ENCODE measurements around the gene PLXND1. TPM values are rescaled to one million over a fixed set of nuclear protein-coding genes. Genes with fewer than 3 reads are reported as not detected.
A peak's percentile ranks its signal among the peaks of the same experiment; 100 is the strongest.

Gene PLXND1
- total RNA-seq, 1 donor from 2014 or later: 1.7 TPM

DNA sequence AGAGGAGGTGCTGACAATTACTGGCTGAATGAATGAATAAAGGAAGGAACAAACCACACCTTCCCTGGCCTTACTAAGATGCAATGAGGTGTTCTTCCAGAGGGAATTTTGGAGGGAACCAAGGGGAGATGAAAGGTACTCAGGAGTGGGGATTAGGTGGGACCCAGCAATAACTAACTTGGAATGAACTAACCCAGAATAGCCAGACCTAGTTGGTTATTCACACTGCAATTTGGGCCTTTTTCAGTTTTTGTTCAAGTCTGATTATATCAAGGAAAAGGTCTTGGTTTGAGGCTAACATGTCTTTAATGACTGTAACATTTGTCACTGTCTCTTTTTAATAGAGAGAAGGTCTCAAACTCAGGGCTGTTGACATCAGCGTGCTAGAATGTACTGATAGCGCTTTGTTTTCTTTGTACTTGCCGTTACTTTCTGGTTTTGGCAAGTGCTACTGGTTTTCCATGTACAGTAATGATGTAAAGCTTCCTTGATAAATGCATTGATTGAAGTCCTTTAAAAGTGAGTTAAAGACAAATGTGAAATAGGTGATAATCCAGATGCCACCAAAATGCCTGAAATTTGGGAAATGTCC is 3.2 kb upstream of the PLXND1 start:
- H3K36me3 Mint-ChIP-seq (ENCODE audit: low read depth): peaks cover 1% of the 10 kb centered on the region
- intact Hi-C loops (cut with micrococcal nuclease): loop anchor here (5.0 kb wide), 1 partner anchor 167 kb away; the partner anchor contains the start of gene IFT122
- H3K4me1 Mint-ChIP-seq (ENCODE audit: low read depth): peaks cover 5% of the 10 kb centered on the region
- no peak overlapping the region for H3K27ac Mint-ChIP-seq
- DNase-seq (ENCODE audit: low spot score): no peak
- H3K9me3 Mint-ChIP-seq: no peaks in the 10 kb centered on the region
- no peak overlapping the region for H3K4me3 Mint-ChIP-seq
- peaks cover 36% of the 10 kb centered on the region for H3K27me3 Mint-ChIP-seq (ENCODE audit: insufficient read depth)

GRCh38 chr3:129608936-129609590 is 2.6 kb upstream of the PLXND1 start:
- H3K9me3 Mint-ChIP-seq: no peaks in the 10 kb centered on the region
- no peak for DNase-seq (ENCODE audit: low spot score)
- H3K36me3 Mint-ChIP-seq (ENCODE audit: low read depth): peaks cover 1% of the 10 kb centered on the region
- H3K27me3 Mint-ChIP-seq (ENCODE audit: insufficient read depth): peaks cover 42% of the 10 kb centered on the region
- intact Hi-C loops (cut with micrococcal nuclease): loop anchor here (5.0 kb wide), 1 partner anchor 167 kb away; the partner anchor contains the start of gene IFT122
- H3K4me1 Mint-ChIP-seq (ENCODE audit: low read depth): peaks cover 5% of the 10 kb centered on the region
- no peak overlapping the region for H3K4me3 Mint-ChIP-seq
- no peak overlapping the region for H3K27ac Mint-ChIP-seq

DNA sequence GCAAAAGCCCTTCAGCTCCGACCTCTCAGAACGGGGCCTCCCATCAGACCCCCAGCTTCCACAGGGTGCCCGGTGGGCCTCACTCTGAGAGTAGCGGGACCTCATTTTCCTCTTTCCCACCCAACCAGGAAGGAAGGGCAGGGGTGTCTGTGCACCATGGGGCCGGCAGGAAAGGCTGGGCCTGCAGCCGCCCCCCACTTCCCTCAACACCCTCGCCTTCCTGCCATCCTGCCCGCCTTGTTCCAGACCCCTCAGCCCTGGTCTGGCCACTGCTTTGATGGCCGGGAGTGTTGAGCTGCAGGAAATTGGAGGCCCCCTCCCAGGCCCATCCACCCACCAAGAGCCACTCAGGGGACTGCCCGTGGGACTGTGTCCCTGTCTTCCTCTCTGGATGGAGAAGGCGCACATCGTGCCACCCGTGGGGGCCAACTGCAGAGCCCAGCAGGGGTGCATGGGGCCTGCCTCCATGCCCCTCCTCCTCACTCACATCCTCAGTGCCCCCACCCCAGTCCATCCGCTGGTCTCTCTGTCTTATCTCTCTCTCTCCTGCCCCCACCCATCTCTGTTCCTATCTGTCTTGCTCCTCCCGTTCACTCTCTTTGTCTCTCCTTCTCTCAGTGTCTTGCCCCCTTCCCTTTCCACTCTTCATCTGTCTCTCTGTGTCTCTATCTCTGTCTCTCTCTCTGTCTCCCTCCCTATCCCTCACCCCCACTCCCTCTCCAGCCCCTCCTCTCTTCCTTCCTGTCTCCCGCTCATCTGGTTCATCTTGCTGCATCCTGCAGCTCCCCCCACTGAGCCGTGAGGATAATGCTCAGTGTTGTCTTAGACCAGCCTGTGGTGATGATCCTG is 1.8 kb upstream of the PLXND1 start:
- H3K4me3 Mint-ChIP-seq: peak overlapping the region; percentile 0
- peaks cover 5% of the 10 kb centered on the region for H3K4me1 Mint-ChIP-seq (ENCODE audit: low read depth)
- H3K27ac Mint-ChIP-seq: no peak overlapping the region
- H3K36me3 Mint-ChIP-seq (ENCODE audit: low read depth): peaks cover 1% of the 10 kb centered on the region
- H3K9me3 Mint-ChIP-seq: no peaks in the 10 kb centered on the region
- DNase-seq (ENCODE audit: low spot score): no peak
- intact Hi-C loops (cut with micrococcal nuclease): loop anchor here (5.0 kb wide), 1 partner anchor 166 kb away; the partner anchor contains the start of gene IFT122
- peaks cover 48% of the 10 kb centered on the region for H3K27me3 Mint-ChIP-seq (ENCODE audit: insufficient read depth)

DNA sequence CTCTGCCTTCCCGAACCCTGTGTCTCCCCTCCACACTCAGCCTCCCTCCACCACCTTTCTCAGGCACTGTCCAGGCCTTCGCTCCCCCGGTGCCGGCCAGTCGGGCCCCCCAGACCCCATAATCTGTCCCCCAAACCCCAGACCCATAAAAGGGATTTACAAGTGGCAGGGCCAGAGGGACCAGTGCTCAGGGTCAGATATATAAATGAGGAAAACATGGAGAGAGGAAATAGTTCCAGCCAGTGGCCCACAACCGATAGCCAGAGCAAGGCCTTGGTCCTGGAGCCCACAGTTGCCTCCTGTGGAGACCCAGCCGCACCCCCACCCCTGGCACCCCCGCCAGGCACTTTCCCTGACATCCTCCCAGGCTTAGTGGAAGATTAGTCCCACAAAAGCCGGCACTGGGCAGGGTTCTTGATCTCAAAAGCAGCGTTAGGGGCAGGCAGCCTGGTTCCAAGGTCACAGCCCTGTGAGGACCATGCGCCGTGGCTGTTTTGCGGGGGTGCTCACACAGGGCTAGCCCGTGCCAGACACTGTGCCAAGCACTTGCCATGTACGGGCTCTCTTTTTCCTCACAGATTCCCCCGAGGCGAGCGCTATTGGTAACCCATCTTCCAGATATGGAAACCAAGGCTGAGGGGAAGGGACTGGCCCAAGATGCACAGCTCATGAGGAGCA is 1.1 kb upstream of the PLXND1 start:
- intact Hi-C loops (cut with micrococcal nuclease): loop anchor here (5.0 kb wide), 1 partner anchor 165 kb away; the partner anchor contains the start of gene IFT122
- Mint-ChIP-seq H3K36me3 (ENCODE audit: low read depth) (peaks cover 1% of the 10 kb centered on the region), H3K4me1 (ENCODE audit: low read depth) (peaks cover 5% of the 10 kb centered on the region), H3K9me3 (no peaks in the 10 kb centered on the region), H3K27ac (no peak overlapping the region), H3K4me3 (peak overlapping the region; percentile 78), H3K27me3 (ENCODE audit: insufficient read depth) (peaks cover 54% of the 10 kb centered on the region)
- DNase-seq (ENCODE audit: low spot score): no peak

GRCh38 chr3:129605922-129606635 is 397 bp downstream of the PLXND1 start:
- H3K27ac Mint-ChIP-seq: peak overlapping the region; percentile 90
- H3K36me3 Mint-ChIP-seq (ENCODE audit: low read depth): peaks cover 1% of the 10 kb centered on the region
- peak overlapping the region; percentile 83 for H3K4me3 Mint-ChIP-seq
- H3K4me1 Mint-ChIP-seq (ENCODE audit: low read depth): peaks cover 5% of the 10 kb centered on the region
- intact Hi-C loops (cut with micrococcal nuclease): loop anchor here (5.0 kb wide), 1 partner anchor 164 kb away; the partner anchor contains the start of gene IFT122
- no peak for DNase-seq (ENCODE audit: low spot score)
- peaks cover 57% of the 10 kb centered on the region for H3K27me3 Mint-ChIP-seq (ENCODE audit: insufficient read depth)
- H3K9me3 Mint-ChIP-seq: no peaks in the 10 kb centered on the region

DNA sequence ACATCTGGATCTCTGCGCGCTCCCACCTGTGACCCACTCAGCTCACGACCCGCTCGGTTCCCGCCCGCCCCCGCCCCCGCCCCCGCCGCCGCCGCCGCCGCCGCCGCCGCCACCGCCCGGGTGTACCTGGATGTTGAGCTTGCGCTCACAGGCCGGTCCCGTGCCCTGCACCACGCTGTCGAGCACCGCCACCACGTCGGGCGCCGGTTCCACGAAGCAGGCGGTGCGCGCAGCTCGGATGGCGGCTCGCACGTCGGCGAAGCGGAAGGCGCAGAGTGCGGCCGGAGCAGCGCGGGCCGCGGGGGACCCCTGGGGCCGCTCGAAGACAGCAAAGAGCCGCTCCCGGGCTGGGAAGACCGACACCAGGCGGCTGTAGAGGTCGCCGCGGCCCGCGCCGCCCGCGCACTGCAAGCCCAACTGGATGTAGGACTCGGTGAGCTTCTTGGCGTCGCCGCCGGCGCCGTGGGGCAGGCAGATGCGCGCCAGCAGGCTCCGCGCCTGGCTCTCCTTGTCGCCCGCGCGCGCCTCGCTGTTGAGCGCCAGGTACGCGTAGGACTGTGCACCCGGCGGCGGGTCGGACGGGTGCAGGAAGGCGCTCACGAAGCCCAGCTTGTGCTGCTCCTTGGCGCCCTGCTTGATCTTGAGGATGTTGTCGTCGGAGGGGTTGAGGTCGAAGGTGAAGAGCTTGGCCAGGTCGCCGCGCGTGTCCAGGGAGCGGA is 1.1 kb downstream of the PLXND1 start:
- Mint-ChIP-seq H3K4me3 (peak overlapping the region; percentile 83), H3K36me3 (ENCODE audit: low read depth) (peaks cover 1% of the 10 kb centered on the region), H3K9me3 (no peaks in the 10 kb centered on the region), H3K4me1 (ENCODE audit: low read depth) (peaks cover 5% of the 10 kb centered on the region), H3K27ac (peak overlapping the region; percentile 90), H3K27me3 (ENCODE audit: insufficient read depth) (peaks cover 62% of the 10 kb centered on the region)
- no peak for DNase-seq (ENCODE audit: low spot score)
- intact Hi-C loops (cut with micrococcal nuclease): loop anchor here (5.0 kb wide), 1 partner anchor 163 kb away; the partner anchor contains the start of gene IFT122

- H3K9me3 Mint-ChIP-seq: no peaks in the 10 kb centered on the region
- H3K4me3 Mint-ChIP-seq: no peak overlapping the region
- no peak overlapping the region for H3K27ac Mint-ChIP-seq
- intact Hi-C loops (cut with micrococcal nuclease): loop anchor here (5.0 kb wide), 1 partner anchor 162 kb away; the partner anchor contains the start of gene IFT122
- H3K4me1 Mint-ChIP-seq (ENCODE audit: low read depth): peaks cover 5% of the 10 kb centered on the region
- peaks cover 64% of the 10 kb centered on the region for H3K27me3 Mint-ChIP-seq (ENCODE audit: insufficient read depth)
- peaks cover 1% of the 10 kb centered on the region for H3K36me3 Mint-ChIP-seq (ENCODE audit: low read depth)
- DNase-seq (ENCODE audit: low spot score): no peak
These were observed 1.7 kb downstream of the PLXND1 start for GRCh38 chr3:129604767-129605166.

- peak overlapping the region; percentile 19 for H3K4me3 Mint-ChIP-seq
- peaks cover 58% of the 10 kb centered on the region for H3K27me3 Mint-ChIP-seq (ENCODE audit: insufficient read depth)
- H3K9me3 Mint-ChIP-seq: no peaks in the 10 kb centered on the region
- H3K4me1 Mint-ChIP-seq (ENCODE audit: low read depth): peaks cover 5% of the 10 kb centered on the region
- intact Hi-C loops (cut with micrococcal nuclease): no loop called here
- H3K36me3 Mint-ChIP-seq (ENCODE audit: low read depth): peaks cover 1% of the 10 kb centered on the region
- DNase-seq (ENCODE audit: low spot score): no peak
- no peak overlapping the region for H3K27ac Mint-ChIP-seq
These were observed 2.3 kb downstream of the PLXND1 start for GRCh38 chr3:129603991-129604749.

GRCh38 chr3:129603561-129603942 is 2.9 kb downstream of the PLXND1 start:
- H3K27me3 Mint-ChIP-seq (ENCODE audit: insufficient read depth): peaks cover 56% of the 10 kb centered on the region
- intact Hi-C loops (cut with micrococcal nuclease): no loop called here
- no peak for DNase-seq (ENCODE audit: low spot score)
- H3K4me3 Mint-ChIP-seq: no peak overlapping the region
- H3K9me3 Mint-ChIP-seq: no peaks in the 10 kb centered on the region
- H3K27ac Mint-ChIP-seq: no peak overlapping the region
- peaks cover 5% of the 10 kb centered on the region for H3K4me1 Mint-ChIP-seq (ENCODE audit: low read depth)
- H3K36me3 Mint-ChIP-seq (ENCODE audit: low read depth): peaks cover 1% of the 10 kb centered on the region

DNA sequence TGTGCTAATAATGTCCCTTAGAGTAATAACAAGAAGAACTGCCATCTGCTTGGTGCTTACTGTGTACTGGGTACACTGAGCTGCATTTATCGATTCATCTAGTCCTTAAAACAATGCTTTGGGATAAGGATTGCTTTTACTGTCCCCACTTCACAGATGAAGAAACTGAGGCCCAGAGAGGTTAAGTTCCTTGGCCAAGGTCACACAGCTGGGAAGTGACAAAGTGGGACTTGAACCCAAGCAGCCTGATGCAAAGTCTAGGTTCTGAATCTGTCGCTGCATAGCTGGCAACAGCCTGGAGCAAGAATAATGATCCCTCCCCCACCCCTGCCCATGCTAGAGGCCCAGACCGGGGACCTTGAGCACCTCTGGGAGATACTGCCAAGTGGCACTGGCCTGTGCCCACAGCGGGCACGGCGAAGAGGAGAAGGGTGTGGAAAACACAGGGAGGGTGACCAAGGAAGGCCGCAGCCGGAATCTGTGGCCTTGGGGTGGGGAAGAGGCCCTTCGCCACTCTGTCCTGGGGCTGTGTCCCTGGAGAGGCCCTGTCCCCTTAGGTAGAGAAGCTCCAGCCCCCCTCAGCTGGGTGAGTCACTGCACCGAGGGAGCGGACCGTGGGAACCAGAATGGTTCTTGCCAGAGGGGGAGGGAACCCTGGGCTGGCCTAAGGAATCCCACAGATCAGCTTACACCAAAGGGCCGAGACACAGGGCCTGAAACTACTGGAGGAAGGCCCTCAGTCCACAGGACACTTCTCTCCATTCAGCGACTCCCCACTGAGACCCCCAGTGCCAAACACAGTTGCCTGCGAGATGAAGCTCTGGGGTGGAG is 3.5 kb downstream of the PLXND1 start:
- Mint-ChIP-seq H3K4me1 (ENCODE audit: low read depth) (peaks cover 5% of the 10 kb centered on the region), H3K27me3 (ENCODE audit: insufficient read depth) (peaks cover 53% of the 10 kb centered on the region), H3K36me3 (ENCODE audit: low read depth) (peaks cover 1% of the 10 kb centered on the region), H3K4me3 (no peak overlapping the region), H3K27ac (no peak overlapping the region), H3K9me3 (no peaks in the 10 kb centered on the region)
- intact Hi-C loops (cut with micrococcal nuclease): no loop called here
- DNase-seq (ENCODE audit: low spot score): no peak

Data from activated T-helper 1 cell treated with anti-CD3 and anti-CD28 coated beads, Interleukin-12 subunit alpha, Interleukin-12 subunit beta, Interleukin-2, Interleukin-4 antibody, amounts not matched to agents 30 ng/mL and 10 ng/mL and 1 ng/mL, durations not matched to agents 14 hours and 24 hours and 36 hours (primary cell).